ENCODE measurements around the gene ATG16L1. TPM values are rescaled to one million over a fixed set of nuclear protein-coding genes. Genes with fewer than 3 reads are reported as not detected.
A peak's percentile ranks its signal among the peaks of the same experiment; 100 is the strongest.

Gene ATG16L1
- total RNA-seq (2014; rRNA removed) = 34.2 and 39.8 TPM in 2 replicates
- polyA plus RNA-seq (2012) = 10.2 TPM

GRCh38 chr2:233251306-233252116 is at the start of gene ATG16L1:
TSS of gene ATG16L1 (plus strand) at chr2:233251673. CDS start at chr2:233251828, 155 bp downstream.
- peak; percentile 93 for DNase-seq (ENCODE audit: low read depth)

GRCh38 chr2:233202531-233202944 is 48.9 kb upstream of the ATG16L1 start:
- no peak for DNase-seq (ENCODE audit: low read depth)

GRCh38 chr2:233203060-233203459 is 48.4 kb upstream of the ATG16L1 start:
- DNase-seq (ENCODE audit: low read depth) = no peak

- DNase-seq (ENCODE audit: low read depth) = no peak
Measured at GRCh38 chr2:233204286-233204936, 47.1 kb upstream of the ATG16L1 start.

GRCh38 chr2:233208382-233209116 is 42.9 kb upstream of the ATG16L1 start:
- DNase-seq (ENCODE audit: low read depth) = no peak

- no peak for DNase-seq (ENCODE audit: low read depth)
Measured at GRCh38 chr2:233209117-233209532, 42.3 kb upstream of the ATG16L1 start.

GRCh38 chr2:233209533-233210171 is 41.8 kb upstream of the ATG16L1 start:
- peak; percentile 13 for DNase-seq (ENCODE audit: low read depth)

- DNase-seq (ENCODE audit: low read depth) = no peak
Measured at GRCh38 chr2:233210281-233210680, 41.2 kb upstream of the ATG16L1 start.

- peak; percentile 85 for DNase-seq (ENCODE audit: low read depth)
Measured at GRCh38 chr2:233210843-233211547, 40.5 kb upstream of the ATG16L1 start.

GRCh38 chr2:233211548-233211895 is 40.0 kb upstream of the ATG16L1 start:
- DNase-seq (ENCODE audit: low read depth) = no peak

GRCh38 chr2:233213011-233213410 is 38.5 kb upstream of the ATG16L1 start:
- no peak for DNase-seq (ENCODE audit: low read depth)

- DNase-seq (ENCODE audit: low read depth) = no peak
Measured at GRCh38 chr2:233213975-233214374, 37.5 kb upstream of the ATG16L1 start.

- peak; percentile 31 for DNase-seq (ENCODE audit: low read depth)
Measured at GRCh38 chr2:233217892-233218377, 33.5 kb upstream of the ATG16L1 start.

GRCh38 chr2:233218836-233219235 is 32.6 kb upstream of the ATG16L1 start:
- no peak for DNase-seq (ENCODE audit: low read depth)

GRCh38 chr2:233219848-233220247 is 31.6 kb upstream of the ATG16L1 start:
- no peak for DNase-seq (ENCODE audit: low read depth)

GRCh38 chr2:233221378-233222063 is 30.0 kb upstream of the ATG16L1 start:
- no peak for DNase-seq (ENCODE audit: low read depth)

GRCh38 chr2:233223059-233223894 is 28.2 kb upstream of the ATG16L1 start:
- DNase-seq (ENCODE audit: low read depth) = no peak

GRCh38 chr2:233225230-233226068 is 26.0 kb upstream of the ATG16L1 start:
- no peak for DNase-seq (ENCODE audit: low read depth)
